ENCODE measurements around the gene PRKCE. TPM values are rescaled to one million over a fixed set of nuclear protein-coding genes. Genes with fewer than 3 reads are reported as not detected.

The PRKCE gene
- total and polyA plus RNA-seq, 2 donors (not counting 3 experiments of a cell fraction or from before 2014, with no cell fraction given): 27.9 to 33.9 TPM

DNA sequence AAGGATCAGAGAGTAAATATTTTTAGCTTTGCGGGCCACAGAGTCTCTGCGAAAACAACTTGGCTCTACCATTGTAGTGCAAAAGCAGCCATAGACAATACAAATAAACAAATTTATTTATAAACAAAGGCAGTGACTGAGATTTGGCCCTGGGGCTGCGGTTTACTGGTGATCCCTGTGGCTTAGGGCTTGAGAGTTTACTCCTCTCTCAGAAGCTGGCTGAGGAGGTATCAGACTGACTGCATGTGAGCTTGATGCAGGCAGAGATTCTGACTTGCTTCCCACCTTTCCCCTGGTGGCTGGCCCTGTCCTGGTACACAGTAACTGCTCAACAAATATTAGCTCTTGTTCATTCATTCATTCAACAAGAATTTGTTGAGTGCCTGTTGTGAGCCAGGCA, 81.5 kb downstream of the PRKCE start:
- Histone ChIP-seq H3K9ac (replicated peaks; ENCODE audit: extremely low read depth, insufficient read depth, low read length) (no peak overlapping the region), H3K27ac (ENCODE audit: insufficient read depth, low read depth, low read length) (no peak overlapping the region), H3K9me1 (replicated peaks; ENCODE audit: control insufficient read depth, extremely low read depth, insufficient read depth, low read length) (no peaks in the 10 kb centered on the region), H3K27me3 (ENCODE audit: control insufficient read depth in 2 of 2, insufficient read depth in 2 of 2, low read length in 2 of 2) (no peaks in the 10 kb centered on the region), H3K4me2 (ENCODE audit: insufficient read depth, low read length) (no peak overlapping the region), H3K36me3 (ENCODE audit: control insufficient read depth in 2 of 2, extremely low read depth in 1 of 2, insufficient read depth in 2 of 2, low read length in 2 of 2) (no peaks in the 10 kb centered on the region), H2AFZ (ENCODE audit: low read depth, low read length) (no peak overlapping the region), H3K9me3 (replicated peaks; ENCODE audit: control insufficient read depth, insufficient read depth, low read length) (no peaks in the 10 kb centered on the region), H4K20me1 (replicated peaks; ENCODE audit: control insufficient read depth, extremely low read depth, insufficient read depth, low read length) (no peaks in the 10 kb centered on the region), H3K4me3 (replicated peaks in 1 of 3; ENCODE audit: insufficient read depth in 1 of 3, low read depth in 1 of 3, low read length in 3 of 3) (no peak overlapping the region), H3K79me2 (ENCODE audit: control insufficient read depth, insufficient read depth, low read length) (no peaks in the 10 kb centered on the region), H3K4me1 (ENCODE audit: control insufficient read depth, extremely low read depth, insufficient read depth, low read length) (no peaks in the 10 kb centered on the region)
- no TSS peak for BruUV-seq (replicated peaks)
- intact Hi-C loops (cut with micrococcal nuclease): no loop called here
- FAIRE-seq: no peak
- ChIA-PET POLR2A (no interaction called here), CTCF (interaction anchor here (1.0 to 1.7 kb wide), 3 partner anchors 10 to 83 kb away, joined by 3 to 4 read pairs (median 3); no protein-coding TSS in a partner anchor)
- no peak for DNase-seq (ENCODE audit: low read depth, low spot score)
- dilution Hi-C loops (cut with MboI; ENCODE audit: extremely low pct_ligation_motif_present, low sequenced_read_pairs): no loop called here
- TF ChIP-seq, protein P1, sequence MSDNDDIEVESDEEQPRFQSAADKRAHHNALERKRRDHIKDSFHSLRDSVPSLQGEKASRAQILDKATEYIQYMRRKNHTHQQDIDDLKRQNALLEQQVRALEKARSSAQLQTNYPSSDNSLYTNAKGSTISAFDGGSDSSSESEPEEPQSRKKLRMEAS (IDR thresholded peaks at IDR 0.05; ENCODE audit: insufficient read depth, insufficient read length): no peak
- no peak for TF ChIP-seq GATA2 (IDR thresholded peaks at IDR 0.05; ENCODE audit: insufficient read depth, insufficient read length, low read depth, low read length)
- no peak for TF ChIP-seq EZH2 (IDR thresholded peaks at IDR 0.05; ENCODE audit: borderline replicate concordance, low read depth, low read length, severe bottlenecking)
- no peak for TF ChIP-seq POLR2A (IDR thresholded peaks at IDR 0.05; ENCODE audit: low read depth, low read length)
- TF ChIP-seq JUN (IDR thresholded peaks at IDR 0.05; ENCODE audit: borderline replicate concordance, insufficient read depth, insufficient read length, low read depth): no peak
- TF ChIP-seq POLR2AphosphoS5 (IDR thresholded peaks at IDR 0.05; ENCODE audit: insufficient read depth, low read depth, low read length): no peak
- TF ChIP-seq FOS (IDR thresholded peaks at IDR 0.05; ENCODE audit: borderline replicate concordance, insufficient read depth, low read length): no peak
- TF ChIP-seq, protein P2, sequence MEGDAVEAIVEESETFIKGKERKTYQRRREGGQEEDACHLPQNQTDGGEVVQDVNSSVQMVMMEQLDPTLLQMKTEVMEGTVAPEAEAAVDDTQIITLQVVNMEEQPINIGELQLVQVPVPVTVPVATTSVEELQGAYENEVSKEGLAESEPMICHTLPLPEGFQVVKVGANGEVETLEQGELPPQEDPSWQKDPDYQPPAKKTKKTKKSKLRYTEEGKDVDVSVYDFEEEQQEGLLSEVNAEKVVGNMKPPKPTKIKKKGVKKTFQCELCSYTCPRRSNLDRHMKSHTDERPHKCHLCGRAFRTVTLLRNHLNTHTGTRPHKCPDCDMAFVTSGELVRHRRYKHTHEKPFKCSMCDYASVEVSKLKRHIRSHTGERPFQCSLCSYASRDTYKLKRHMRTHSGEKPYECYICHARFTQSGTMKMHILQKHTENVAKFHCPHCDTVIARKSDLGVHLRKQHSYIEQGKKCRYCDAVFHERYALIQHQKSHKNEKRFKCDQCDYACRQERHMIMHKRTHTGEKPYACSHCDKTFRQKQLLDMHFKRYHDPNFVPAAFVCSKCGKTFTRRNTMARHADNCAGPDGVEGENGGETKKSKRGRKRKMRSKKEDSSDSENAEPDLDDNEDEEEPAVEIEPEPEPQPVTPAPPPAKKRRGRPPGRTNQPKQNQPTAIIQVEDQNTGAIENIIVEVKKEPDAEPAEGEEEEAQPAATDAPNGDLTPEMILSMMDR (IDR thresholded peaks at IDR 0.05; ENCODE audit: extremely low read depth in 1 of 2, insufficient read depth in 1 of 2, low read depth in 1 of 2, low read length in 2 of 2): no peak
- TF ChIP-seq MYC (IDR thresholded peaks at IDR 0.05; ENCODE audit: low read depth, low read length): no peak
